Retina (tissue), 1 donor: ENCODE measurements around the gene SLAMF8.

Experiments
- DNase-seq: peaks from one replicate; pipeline ENCODE4 v3.0.0-alpha.2; 2016

The SLAMF8 gene

DNA sequence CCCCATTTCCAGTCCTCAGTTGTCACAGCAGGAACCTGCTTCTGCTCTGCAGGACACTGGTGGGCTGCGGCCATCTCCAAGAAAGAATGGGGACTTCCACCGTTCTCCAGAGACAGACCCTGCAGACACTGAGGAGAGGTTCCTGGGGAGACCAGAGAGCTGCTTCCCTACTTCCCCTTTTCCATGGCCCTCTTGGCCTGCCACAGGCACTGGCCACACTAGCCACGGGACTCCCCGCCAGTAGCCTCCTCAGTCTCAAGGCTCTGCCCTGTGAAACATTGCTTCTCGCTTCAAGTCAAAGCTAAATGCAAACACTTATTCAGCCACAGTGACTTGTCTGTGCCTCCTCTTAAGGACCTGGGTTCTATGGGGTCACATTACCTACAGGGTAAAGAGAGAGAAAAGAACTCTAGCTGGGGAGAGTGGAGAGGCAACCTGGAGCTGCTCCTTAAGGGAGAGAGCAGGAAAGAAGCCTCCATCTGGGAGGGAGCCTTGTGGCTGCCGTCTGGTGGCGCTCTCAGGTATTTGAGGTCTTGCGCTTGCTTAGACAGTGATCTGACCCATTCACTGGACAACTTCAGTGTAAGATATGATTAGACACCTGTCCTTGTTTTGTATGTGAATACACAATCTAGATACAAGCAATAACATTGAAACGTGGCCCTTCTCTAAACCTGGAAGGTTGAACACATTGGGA is 5.4 kb upstream of the SLAMF8 start:
- DNase-seq: peak; percentile 74

DNA sequence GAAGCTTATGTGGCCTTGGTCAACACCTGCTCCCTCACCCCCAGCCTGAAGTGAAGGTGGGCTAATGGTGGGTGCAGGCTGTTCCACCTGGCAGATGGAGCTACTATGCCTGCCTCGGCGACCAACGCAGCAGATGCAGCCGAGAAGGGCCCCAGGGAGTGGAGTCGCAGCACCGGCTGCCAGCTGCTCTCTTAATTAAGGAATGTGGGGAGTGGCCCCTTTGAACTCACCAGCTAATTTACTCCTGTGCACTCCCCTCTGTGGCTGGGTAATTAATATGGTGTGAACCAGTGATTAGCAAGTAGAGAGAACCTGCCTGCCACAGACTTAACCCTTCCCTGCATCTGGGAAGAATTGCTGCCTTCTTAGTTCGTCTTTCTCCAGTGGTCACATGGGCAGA is 3.3 kb upstream of the SLAMF8 start:
- peak; percentile 59 for DNase-seq

DNA sequence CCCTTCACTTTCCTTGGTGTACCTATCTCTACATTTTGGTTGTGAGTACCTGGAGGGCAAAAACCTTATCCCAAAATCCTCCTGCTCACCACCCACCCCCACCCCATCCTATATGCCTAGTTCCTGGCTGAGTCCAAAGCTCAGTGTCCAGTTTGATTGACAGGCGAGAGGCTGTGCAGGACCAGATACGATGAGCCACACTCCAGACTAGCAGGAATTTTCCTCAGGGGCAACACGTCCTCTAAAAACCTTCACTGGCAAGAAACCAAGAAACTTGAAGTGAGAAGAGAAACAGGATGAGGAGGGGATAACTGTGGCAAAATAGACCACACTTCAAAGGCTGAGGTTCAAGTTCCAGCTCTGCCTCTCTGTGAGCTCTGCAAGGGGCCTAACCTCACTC is 1.1 kb upstream of the SLAMF8 start:
- no peak for DNase-seq

DNA sequence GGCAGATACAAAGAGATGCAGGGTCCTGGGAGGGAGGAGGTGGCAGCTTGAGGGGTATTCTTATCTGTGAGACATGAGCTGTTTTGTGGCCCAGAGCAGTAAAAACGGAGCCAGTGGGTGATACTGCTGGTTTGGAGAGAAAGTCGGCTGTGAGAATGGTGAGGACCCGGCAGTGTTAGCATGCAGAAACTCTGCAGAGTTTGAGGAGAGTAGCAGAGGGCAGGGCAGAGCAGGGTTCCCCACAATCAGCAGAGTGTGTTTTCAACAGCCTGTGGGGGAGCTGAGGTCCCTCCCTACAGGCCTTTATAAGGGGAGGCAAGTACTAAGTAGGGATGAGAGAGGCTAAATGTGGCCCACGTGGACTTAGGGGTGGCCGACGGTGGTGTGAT is 423 bp downstream of the SLAMF8 start:
- no peak for DNase-seq

DNA sequence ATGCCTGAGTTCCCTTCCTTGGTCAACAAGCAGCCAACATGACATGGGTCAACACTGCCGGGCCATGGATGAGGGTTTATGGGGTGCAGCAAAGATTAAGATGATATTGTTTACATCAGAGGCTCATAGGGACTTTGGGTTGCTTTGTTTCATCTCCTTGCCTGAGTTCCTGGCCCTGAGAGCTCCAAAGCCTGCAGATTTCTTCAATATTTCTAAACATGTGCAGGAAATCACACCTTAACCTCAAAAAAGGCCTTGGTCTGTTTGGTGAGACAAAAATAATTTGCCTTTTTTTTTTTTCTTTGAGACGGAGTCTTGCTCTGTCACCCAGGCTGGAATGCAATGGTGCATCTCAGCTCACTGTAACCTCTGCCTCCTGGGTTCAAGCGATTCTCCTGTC is 876 bp downstream of the SLAMF8 start:
- no peak for DNase-seq

DNA sequence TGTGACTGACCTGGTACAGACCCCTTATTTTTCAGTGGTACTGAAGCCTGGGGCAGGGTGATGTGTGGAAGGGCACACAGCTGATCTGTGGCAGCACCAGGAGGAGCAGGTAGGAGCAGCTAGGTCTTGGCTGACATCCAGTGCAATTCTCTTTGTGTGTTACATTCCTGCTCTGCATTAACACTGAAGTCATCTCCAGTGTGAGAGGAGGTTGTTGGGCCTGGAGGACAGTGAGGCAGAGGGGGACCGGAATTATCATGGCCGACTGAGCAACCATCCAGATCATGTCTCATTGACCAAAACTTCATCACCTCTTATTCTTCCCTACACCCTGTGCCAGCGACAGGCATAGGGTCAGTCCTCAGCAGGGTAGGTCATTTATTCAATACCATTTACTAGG is 1.5 kb downstream of the SLAMF8 start:
- no peak for DNase-seq

DNA sequence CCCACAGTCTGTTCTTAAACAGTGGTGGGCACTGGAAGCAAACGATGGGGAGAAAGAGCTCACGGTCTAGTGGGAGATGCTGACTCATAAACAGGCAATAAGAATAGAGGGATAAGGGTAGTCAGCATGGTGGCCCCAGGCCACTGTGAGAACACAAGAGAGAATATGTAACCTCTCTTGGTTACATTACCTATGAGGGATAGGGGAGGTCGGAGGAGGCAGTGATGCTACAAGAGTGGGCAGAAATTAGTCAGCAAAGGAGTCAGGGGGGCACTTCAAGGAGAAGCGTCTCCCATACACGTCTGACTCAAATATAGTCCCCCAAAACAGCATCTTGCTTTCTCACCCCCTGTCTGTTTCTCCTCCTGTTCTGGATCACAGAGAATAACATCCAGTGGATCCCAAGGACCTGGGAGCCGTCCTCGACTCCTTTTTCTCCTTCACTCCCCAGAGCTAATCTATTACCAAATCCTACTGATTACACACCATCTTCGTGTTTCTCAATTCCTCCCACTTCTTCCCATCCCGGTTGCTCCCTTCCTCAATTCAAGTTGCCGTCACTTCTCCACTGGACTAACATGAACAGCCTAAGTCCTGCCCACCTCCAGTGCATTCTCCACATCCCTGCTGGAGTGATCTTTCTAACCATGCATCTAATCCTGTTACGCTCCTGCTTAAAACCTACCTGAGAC is 2.1 kb downstream of the SLAMF8 start:
- no peak for DNase-seq

DNA sequence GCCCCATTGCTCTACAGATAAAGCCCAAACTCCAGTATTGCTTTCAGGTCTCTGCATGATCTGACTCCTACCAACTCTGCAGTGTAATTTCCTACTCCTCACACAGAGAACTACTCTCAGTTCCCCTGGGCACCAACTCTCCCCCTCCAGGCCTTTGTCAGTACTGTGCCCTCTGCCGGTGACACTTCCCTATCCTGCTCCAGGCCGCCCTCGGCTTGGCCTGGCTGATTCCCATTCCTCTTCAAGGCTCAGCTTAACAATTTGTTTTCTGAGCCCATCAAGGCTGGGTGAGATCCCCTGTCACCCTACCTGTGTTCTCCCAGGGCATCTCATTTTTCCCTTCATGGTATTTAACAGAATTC is 2.6 kb downstream of the SLAMF8 start:
- no peak for DNase-seq

DNA sequence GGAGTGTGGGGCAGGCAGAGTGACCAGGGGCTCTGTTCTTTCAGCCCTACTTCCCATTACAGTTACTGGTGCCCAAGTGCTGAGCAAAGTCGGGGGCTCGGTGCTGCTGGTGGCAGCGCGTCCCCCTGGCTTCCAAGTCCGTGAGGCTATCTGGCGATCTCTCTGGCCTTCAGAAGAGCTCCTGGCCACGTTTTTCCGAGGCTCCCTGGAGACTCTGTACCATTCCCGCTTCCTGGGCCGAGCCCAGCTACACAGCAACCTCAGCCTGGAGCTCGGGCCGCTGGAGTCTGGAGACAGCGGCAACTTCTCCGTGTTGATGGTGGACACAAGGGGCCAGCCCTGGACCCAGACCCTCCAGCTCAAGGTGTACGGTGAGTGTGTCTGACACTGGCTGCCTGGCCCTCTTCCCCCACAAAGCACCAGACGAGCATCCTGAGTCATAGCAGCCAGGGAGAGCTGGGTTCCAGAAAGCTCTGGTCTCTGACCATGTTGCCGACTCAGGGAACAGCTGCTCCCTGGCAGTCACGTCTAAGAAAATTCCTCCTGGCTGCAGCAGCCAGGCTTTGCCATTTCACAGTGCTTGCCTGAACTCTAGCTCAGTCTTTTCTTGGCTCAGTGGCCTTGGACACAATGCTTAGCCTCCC is 3.3 kb downstream of the SLAMF8 start:
- no peak for DNase-seq

DNA sequence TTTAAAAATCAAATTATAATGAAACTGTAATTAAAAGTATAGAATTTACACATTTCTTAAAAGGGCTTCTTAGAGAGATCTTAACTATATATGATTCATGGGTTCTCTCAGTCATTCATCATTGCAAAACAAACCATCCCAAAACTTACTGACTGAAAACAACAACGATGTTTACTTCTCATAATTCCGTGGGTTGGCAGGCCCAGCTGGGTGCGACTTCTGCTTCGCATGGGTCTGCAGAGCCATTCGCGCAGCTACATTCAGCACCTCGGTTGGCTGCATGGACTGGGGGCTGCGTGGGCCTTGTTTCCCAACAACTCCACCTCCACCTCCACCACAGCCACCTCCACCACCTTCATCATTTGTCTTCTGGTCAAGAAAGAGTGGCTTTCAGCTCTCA is 4.0 kb downstream of the SLAMF8 start:
- DNase-seq: no peak

DNA sequence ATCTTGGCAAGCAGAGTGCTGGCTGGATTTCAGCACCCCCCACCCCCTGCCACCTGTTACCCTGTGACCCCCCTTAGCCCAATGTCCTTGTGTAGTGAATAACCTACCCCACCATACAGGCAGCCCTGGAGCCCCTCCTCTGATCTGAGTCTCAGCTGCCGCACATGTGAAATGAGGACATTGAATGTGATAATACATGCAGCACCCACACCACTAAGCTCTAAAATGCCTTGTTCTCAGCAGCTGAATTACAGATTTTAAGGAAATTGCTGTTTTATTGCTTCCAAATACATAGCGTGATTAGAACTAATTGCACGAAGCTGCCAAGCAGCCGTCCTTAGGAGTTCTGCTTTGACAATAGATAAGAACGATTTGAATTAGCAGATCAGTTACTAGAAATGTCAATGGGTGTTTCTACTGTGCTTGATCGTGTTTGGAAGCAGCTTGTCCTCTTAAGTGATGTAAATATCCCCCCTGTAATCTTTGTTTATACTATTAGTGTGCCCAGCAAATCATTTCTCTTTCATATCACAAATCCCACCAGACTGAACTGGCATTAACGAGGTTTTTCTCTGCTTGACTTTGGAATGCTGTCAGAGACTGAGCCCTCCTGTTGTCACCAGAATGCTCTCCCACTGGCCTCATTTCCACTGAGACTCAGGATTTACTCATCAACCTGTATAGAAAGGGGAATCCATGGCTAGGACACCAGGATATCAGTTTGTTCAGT is 4.9 kb downstream of the SLAMF8 start:
- peak; percentile 57 for DNase-seq

DNA sequence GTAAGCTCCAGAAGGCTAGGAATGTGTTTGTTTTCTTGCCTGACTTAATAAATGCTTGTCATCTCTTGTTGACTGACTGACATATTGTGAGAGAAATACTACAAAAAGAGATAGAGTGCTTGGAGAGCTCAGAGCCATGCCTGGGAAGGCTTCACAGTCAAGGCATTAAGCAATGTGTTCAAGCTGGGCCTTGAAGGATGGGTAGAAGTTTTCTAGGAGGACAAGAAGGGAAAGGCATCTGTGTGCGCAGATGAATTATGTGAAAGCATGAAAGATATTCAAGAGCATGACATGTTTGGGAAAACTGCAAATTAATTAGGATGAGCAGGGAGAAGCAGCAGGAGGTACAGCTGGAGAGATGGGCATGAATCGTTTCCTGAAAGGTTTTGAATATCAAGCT is 5.6 kb downstream of the SLAMF8 start:
- DNase-seq: no peak

DNA sequence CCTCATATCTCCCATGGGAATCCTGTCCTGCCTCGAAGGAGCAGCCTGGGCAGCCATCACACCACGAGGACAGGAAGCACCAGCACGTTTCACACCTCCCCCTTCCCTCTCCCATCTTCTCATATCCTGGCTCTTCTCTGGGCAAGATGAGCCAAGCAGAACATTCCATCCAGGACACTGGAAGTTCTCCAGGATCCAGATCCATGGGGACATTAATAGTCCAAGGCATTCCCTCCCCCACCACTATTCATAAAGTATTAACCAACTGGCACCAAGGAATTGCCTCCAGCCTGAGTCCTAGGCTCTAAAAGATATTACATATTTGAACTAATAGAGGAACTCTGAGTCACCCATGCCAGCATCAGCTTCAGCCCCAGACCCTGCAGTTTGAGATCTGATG is 8.7 kb downstream of the SLAMF8 start:
- DNase-seq: no peak

DNA sequence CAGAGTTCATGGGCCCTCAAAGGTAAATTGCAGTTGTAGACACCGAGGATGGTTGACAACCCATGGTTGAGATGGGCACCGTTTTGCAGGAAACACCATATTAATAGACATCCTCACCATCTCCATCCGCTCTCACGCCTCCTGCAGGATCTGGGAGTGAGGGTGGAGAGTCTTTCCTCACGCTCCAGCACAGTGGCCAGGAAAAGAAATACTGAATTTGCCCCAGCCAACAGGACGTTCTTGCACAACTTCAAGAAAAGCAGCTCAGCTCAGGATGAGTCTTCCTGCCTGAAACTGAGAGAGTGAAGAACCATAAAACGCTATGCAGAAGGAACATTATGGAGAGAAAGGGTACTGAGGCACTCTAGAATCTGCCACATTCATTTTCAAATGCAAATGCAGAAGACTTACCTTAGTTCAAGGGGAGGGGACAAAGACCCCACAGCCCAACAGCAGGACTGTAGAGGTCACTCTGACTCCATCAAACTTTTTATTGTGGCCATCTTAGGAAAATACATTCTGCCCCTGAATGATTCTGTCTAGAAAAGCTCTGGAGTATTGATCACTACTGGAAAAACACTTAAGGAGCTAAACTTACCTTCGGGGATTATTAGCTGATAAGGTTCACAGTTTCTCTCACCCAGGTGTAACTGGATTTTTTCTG is 9.3 kb downstream of the SLAMF8 start:
- DNase-seq: no peak

DNA sequence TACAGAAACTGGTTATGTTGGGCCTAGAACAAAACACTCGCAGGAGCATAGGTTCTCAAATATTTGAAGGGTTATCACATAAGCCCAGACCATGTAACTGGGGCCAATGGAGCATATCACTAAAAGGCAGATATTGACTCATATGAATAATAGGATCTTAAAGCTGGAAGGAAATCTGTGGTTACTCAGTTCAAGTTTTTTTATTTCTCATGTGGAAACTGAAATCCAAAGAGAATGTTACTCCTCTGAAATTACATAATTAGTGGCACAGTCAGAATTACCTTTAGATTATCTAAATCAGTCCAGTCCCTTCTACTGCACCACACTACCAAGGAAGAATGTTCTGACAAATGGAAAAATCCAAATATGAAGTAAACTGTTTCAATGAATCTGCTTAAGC is 12.0 kb downstream of the SLAMF8 start:
- no peak for DNase-seq

DNA sequence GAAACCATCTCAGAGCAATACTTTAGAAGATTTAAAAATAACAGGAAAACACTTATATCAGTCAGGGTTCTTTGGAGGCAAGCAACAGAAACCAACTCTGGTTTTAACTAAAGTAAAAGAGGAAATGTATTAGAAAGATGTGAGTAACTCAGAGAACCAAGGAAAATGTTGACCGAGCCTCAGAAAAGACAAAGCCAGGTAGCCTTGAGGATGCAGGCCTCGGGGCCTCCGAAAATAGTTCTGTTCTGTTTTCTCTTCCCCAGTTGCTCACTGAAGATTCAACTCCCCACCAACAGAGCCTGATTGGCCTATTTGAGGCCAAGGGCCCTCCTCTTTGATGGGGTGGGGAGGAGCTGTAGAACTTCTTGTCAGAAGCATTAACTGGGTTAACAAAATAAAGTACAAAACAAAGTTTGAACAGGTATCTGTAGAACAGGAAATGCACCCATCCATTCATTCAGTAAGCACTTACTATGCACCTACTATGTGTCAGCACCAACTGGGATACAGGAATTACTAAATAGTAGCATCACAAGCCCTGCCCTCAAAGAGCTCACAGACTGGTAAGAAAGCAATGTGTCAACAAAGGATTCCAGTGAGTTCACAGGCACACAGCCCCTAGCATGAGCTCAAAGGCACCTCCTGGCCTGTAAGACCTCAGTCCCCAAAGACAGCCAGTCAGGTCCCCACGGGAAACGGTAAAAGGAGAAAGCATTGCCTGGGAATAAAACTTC is 12.6 kb downstream of the SLAMF8 start:
- no peak for DNase-seq

DNA sequence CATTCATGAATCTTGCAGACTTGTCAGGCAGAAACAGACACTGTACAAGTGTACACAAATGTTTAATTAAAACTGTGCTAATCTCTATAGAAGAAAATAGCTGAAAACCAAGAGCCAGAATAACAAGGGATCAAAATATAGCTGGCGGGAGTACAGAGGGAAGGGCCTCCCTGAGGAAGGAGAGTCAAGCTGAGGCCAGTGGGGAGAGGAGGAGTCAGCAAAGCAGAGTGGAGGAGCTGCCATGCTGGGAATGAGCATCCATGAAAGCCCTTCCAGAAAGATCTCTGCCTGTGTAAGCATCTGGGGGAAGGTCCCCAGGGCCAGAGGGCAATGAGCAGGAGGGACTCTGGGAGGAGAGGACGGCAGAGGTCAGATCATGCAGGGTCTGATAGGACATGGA is 15.1 kb downstream of the SLAMF8 start:
- no peak for DNase-seq

DNA sequence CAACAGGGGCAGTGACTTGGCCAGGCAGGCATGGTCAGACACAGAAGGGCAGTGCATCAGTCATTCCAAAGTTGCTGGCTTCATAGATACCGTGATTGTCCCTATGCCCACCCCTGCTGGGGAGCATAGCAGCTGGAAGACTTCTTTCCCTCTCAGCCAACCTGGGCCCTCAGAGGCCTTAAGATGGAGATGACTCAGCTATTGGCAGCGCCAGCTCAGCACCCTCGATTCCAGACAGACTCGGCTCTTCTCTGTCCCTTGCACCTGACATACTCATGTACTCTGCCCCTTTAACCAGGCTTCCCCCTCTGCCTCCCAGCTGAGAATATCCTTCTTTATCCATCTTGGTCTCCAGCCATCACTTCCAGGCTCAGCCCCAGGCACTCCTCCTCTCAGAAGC is 16.8 kb downstream of the SLAMF8 start:
- no peak for DNase-seq

DNA sequence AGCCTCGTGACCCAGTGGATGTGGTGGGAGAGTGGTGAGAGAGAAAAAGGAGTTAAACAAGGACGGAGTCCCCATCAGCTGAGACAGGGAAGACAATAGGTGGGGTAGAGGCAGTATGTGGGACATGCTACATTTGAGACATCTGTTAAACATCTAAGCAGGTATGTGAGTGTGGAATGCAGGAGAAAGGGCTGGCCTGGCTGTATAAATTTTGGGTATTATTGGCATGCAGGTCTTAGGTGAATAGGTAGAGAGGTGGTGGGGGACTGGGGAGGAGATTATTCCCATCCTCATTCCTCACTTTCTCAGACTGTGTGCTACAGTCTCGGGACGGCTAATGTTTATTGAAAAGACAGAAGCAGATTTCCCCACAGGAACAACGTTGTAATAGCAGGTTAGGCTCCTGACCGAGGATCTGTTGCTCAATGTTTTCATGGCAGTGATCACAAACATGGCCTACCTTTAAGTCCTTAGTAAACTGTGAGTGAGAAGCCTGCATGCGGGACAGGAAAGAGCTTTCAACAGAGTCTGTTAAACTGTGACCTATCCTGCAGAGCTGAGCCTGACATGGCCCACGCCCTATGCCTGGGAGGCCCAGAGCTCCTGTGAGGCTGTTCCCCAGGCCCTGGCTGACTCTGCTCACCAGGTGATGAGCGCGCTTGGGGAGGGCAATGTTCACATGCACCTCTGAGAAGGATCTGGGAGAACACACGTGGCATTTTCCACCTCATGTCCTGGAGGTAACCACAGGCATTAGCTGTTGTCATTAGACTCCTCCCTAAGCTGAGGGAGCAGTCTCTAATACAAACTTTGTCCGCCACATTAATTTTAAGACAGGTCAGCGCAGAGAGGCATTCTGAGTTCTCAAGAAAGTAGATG is 19.3 kb downstream of the SLAMF8 start:
- DNase-seq: no peak

DNA sequence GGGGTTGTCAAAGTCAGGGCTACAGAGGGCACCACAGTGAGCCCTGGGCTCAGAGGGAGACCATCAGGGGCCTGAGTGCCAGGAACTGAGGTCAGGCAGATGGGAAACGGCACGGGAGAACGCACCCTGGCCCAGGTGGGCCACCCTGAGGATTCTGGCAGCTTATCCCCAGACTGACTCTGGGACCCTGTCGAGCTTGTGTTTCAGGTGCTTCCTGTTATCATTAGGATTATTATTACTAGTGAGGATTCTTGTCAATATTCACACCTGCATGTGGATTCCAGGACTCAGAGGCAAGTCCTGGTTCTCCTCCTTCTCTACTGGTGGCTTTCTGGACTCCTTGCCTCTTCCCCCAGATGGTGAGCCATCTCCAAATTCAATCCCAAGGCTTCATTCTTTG is 20.6 kb downstream of the SLAMF8 start:
- no peak for DNase-seq

DNA sequence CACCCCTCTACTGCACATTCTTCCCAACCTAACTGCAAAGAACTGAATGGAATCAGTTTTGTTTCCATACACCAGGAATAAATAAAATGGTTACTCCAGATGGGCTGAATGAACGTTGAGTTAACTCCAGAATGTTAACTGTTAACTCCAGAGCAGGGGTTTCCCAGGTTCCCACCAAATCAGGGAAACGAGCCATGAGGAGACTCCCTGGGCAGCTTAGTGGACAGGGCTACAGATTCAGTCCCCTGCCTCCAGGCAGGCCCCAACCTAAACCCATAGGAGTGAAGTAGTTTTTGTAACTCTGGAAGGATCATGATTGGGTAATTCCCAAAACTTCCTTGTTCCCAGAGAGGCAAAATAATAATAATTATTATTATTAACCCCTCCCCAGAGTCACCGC is 21.7 kb downstream of the SLAMF8 start:
- no peak for DNase-seq
